H1 (cell line): ENCODE measurements around the gene TMEM52B. TPM values are rescaled to one million over a fixed set of nuclear protein-coding genes. Genes with fewer than 3 reads are reported as not detected.
"Not testable (repeated sequence)": the region's sequence is repeated elsewhere in the genome, so short reads cannot be mapped to it uniquely, and the experiment has no call there.

Experiments
- CTCF ChIA-PET: fragments of 300-600 bp; sonication (Branson Sonifier 250); formaldehyde crosslinking; loops from one replicate; lab custom pipeline; 2021; ENCODE audit not compliant: partially characterized antibody; lab: Charles Lee
- POLR2A ChIA-PET: fragments of 300-600 bp; sonication (Branson Sonifier 250); formaldehyde crosslinking; loops from one replicate; lab custom pipeline; 2021; ENCODE audit warnings: inconsistent platforms; ENCODE audit not compliant: partially characterized antibody; lab: Charles Lee
- DNase-seq, 2 experiments: peaks; one replicate each; pipeline versions ENCODE4 v3.0.0 to v3.0.0-alpha.2; 2010 to 2022; ENCODE audit warnings: low spot score in 2 of 2, low read depth in 1 of 2, mixed read lengths in 1 of 2
- FAIRE-seq: peaks from 2 replicates; lab custom pipeline; 2011; peaks lifted over from hg19 to GRCh38; lab: Jason Lieb, UNC
- H2AFZ ChIP-seq: 2 replicates; pipeline ENCODE4 v1.8.1; 2012; ENCODE audit warnings: low read length, inconsistent platforms
- H2AK5ac ChIP-seq: 2 replicates; pipeline ENCODE4 v1.6.1; 2013; ENCODE audit warnings: low read depth, low read length
- H2BK120ac ChIP-seq: replicated peaks from 2 replicates; pipeline ENCODE3; 2013; ENCODE audit warnings: low read depth, low read length, inconsistent platforms
- H2BK12ac ChIP-seq: 2 replicates; pipeline ENCODE4 v1.6.1; 2013; ENCODE audit warnings: low read depth, low read length
- H2BK15ac ChIP-seq: 2 replicates; pipeline ENCODE4 v1.6.1; 2013; ENCODE audit warnings: low read length
- H2BK20ac ChIP-seq: 2 replicates; pipeline ENCODE4 v1.6.1; 2013; ENCODE audit warnings: low read length
- H2BK5ac ChIP-seq: 2 replicates; pipeline ENCODE4 v1.6.1; 2013; ENCODE audit warnings: low read depth, low read length
- H3K14ac ChIP-seq: 2 replicates; pipeline ENCODE4 v1.6.1; 2013; ENCODE audit warnings: inconsistent platforms; ENCODE audit not compliant: insufficient read length
- H3K18ac ChIP-seq: 2 replicates; pipeline ENCODE4 v1.6.1; 2013; ENCODE audit warnings: low read length; ENCODE audit errors: extremely low read depth
- H3K23ac ChIP-seq: 2 replicates; pipeline ENCODE4 v1.6.1; 2013; ENCODE audit warnings: inconsistent platforms; ENCODE audit not compliant: insufficient read length
- H3K23me2 ChIP-seq: 2 replicates; pipeline ENCODE4 v1.6.1; 2013; ENCODE audit warnings: low read depth, low read length
- H3K27ac ChIP-seq: 2 replicates; pipeline ENCODE4 v1.6.1; 2011; ENCODE audit warnings: low read depth, low read length, inconsistent platforms
- H3K27me3 ChIP-seq, 4 experiments: replicated peaks in 1 of 4; 1 replicate in 1 of 4; 2 replicates in 3 of 4; pipeline versions ENCODE4 v1.6.1 to v1.8.1; 2011 to 2013; ENCODE audit warnings: low read length in 3 of 4, mild to moderate bottlenecking in 3 of 4, inconsistent platforms in 2 of 4, mixed read lengths in 2 of 4, moderate library complexity in 1 of 4; ENCODE audit not compliant: control insufficient read depth in 3 of 4, insufficient read depth in 3 of 4; ENCODE audit errors: extremely low read depth in 1 of 4
- H3K36me3 ChIP-seq, 4 experiments: 2 replicates each; pipeline versions ENCODE4 v1.6.1 to v1.8.1; 2011 to 2013; ENCODE audit warnings: mild to moderate bottlenecking in 4 of 4, low read length in 3 of 4, moderate library complexity in 2 of 4, control low read depth in 1 of 4, inconsistent platforms in 1 of 4; ENCODE audit not compliant: insufficient read depth in 4 of 4, control insufficient read depth in 2 of 4
- H3K4ac ChIP-seq: replicated peaks from 2 replicates; pipeline ENCODE3; 2013; ENCODE audit warnings: low read length, low read depth, mixed read lengths, inconsistent platforms; ENCODE audit not compliant: insufficient read length
- H3K4me1 ChIP-seq, 4 experiments: replicated peaks in 1 of 4; 1 replicate in 1 of 4; 2 replicates in 3 of 4; pipeline versions ENCODE4 v1.6.1 to v1.8.1; 2011 to 2013; ENCODE audit warnings: low read length in 3 of 4, inconsistent platforms in 2 of 4, mixed read lengths in 1 of 4; ENCODE audit not compliant: insufficient read depth in 4 of 4, control insufficient read depth in 3 of 4
- H3K4me2 ChIP-seq, 2 experiments: 2 replicates each; pipeline versions ENCODE4 v1.6.1 to v1.8.1; 2011 to 2013; ENCODE audit warnings: low read depth in 2 of 2, low read length in 2 of 2, control low read depth in 1 of 2, inconsistent platforms in 1 of 2, mild to moderate bottlenecking in 1 of 2; ENCODE audit not compliant: insufficient read depth in 1 of 2
- H3K4me3 ChIP-seq, 4 experiments: fragments of 200-600, 300-600 bp in 1 of 4; sonication (generic), shearing (Covaris generic), sonication (Bioruptor Twin) in 1 of 4; 2 replicates each; pipeline versions ENCODE4 v1.5.1 to v1.8.1; 2011 to 2016; ENCODE audit warnings: low read length in 4 of 4, low read depth in 3 of 4, control low read depth in 2 of 4, inconsistent platforms in 2 of 4, mild to moderate bottlenecking in 2 of 4, mixed read lengths in 1 of 4, moderate library complexity in 1 of 4; ENCODE audit not compliant: insufficient read depth in 2 of 4; ENCODE audit errors: extremely low read depth in 1 of 4
- H3K56ac ChIP-seq: replicated peaks from 2 replicates; pipeline ENCODE3; 2013; ENCODE audit warnings: low read depth, mild to moderate bottlenecking, mixed read lengths, low read length, inconsistent platforms; ENCODE audit not compliant: insufficient read length
- H3K79me1 ChIP-seq: 2 replicates; pipeline ENCODE4 v1.6.1; 2013; ENCODE audit warnings: low read depth, low read length, control low read depth
- H3K79me2 ChIP-seq, 2 experiments: 2 replicates each; pipeline versions ENCODE4 v1.6.1 to v1.8.1; 2012 to 2013; ENCODE audit warnings: low read length in 2 of 2, mild to moderate bottlenecking in 2 of 2, inconsistent platforms in 1 of 2; ENCODE audit not compliant: insufficient read depth in 2 of 2, control insufficient read depth in 1 of 2
- H3K9ac ChIP-seq, 4 experiments: replicated peaks in 1 of 4; 1 replicate in 1 of 4; 2 replicates in 3 of 4; pipeline versions ENCODE4 v1.6.1 to v1.8.1; 2011 to 2013; ENCODE audit warnings: low read depth in 3 of 4, low read length in 3 of 4, control low read depth in 2 of 4, mild to moderate bottlenecking in 2 of 4, moderate library complexity in 2 of 4, inconsistent platforms in 1 of 4; ENCODE audit errors: extremely low read depth in 1 of 4
- H3K9me3 ChIP-seq, 2 experiments: 2 replicates each; pipeline versions ENCODE4 v1.6.1 to v1.8.1; 2012 to 2013; ENCODE audit warnings: mild to moderate bottlenecking in 2 of 2, moderate library complexity in 2 of 2, control low read depth in 1 of 2, inconsistent platforms in 1 of 2, low read depth in 1 of 2, low read length in 1 of 2, mixed read lengths in 1 of 2; ENCODE audit not compliant: insufficient read depth in 2 of 2
- H4K20me1 ChIP-seq, 2 experiments: replicated peaks in 1 of 2; 2 replicates each; pipeline versions ENCODE3 to v1.8.1; 2011 to 2013; ENCODE audit warnings: inconsistent platforms in 2 of 2, low read length in 2 of 2, mild to moderate bottlenecking in 1 of 2; ENCODE audit not compliant: insufficient read depth in 2 of 2, control insufficient read depth in 1 of 2
- H4K5ac ChIP-seq: 2 replicates; pipeline ENCODE4 v1.6.1; 2013; ENCODE audit warnings: low read length, low read depth, mixed read lengths, inconsistent platforms; ENCODE audit not compliant: insufficient read length
- H4K8ac ChIP-seq: 2 replicates; pipeline ENCODE4 v1.8.0; 2013; ENCODE audit warnings: mild to moderate bottlenecking, moderate library complexity, low read length, inconsistent platforms; ENCODE audit not compliant: insufficient read depth; ENCODE audit errors: extremely low read depth
- H4K91ac ChIP-seq: replicated peaks from 2 replicates; pipeline ENCODE3; 2013; ENCODE audit warnings: low read length, mixed read lengths, inconsistent platforms; ENCODE audit not compliant: insufficient read length
- WGBS, 2 experiments: shearing (Covaris generic) in 1 of 2; methylation state at CpG; one replicate each; pipeline versions ENCODE4 v1.1.6 to v1.1.7; 2013 to 2015; ENCODE audit warnings: low lambda C conversion rate in 2 of 2, mixed read lengths in 2 of 2, inconsistent platforms in 1 of 2, low coverage in 1 of 2, missing lambda C conversion rate in 1 of 2; ENCODE audit not compliant: insufficient replicate concordance in 2 of 2, insufficient coverage in 1 of 2, insufficient read length in 1 of 2; ENCODE audit errors: extremely low coverage in 1 of 2, missing lambda C conversion rate in 1 of 2; 5-methylcytosine and 5-hydroxymethylcytosine counted together
- polyA plus RNA-seq, 7 experiments: library from polyadenylated mRNA; depleted of rRNA in 3 of 7; stranded (reverse) in 5 of 7; unstranded in 2 of 7; fragments of >200 nt in 5 of 7; fragments of 200-250 nt in 2 of 7; gene quantifications; 1 replicate in 5 of 7; 2 replicates in 1 of 7; 4 replicates in 1 of 7; pipeline versions ENCODE4 v1.2.1 to v1.2.3, GENCODE V29; 2011 to 2013; ENCODE audit warnings: missing spikeins in 2 of 7, mixed read lengths in 2 of 7
- total RNA-seq: library from RNA; stranded (reverse); fragmentation: NEBNext Ultra II Directional; extraction: Animal tissue kit (Norgen Biotek cat#: 25700); gene quantifications from 2 replicates; pipeline ENCODE4 v1.2.1, GENCODE V29; 2021

The TMEM52B gene
- total and polyA plus RNA-seq, 2 of the 8 experiments (the other 6 are each of a cell fraction or from before 2014, with no cell fraction given), result not detected

DNA sequence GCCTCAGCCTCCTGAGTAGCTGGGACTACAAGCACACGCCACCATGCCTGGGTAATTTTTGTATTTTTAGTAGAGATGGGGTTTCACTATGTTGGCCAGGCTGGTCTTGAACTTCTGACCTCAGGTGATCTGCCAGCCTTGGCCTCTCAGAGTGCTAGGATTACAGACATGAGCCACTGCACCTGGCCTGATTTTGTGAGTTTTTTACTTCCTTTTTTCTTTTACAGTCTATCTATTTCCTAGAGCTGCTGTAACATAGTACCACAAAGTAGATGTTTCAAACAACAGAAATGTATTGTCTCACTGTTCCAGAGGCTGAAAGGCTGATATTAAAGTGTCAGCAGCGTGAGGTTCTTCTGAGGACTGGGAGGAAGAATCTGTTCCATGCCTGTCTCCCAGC, 25.7 kb downstream of the TMEM52B start:
- H2BK12ac ChIP-seq, H2AFZ ChIP-seq, H4K91ac ChIP-seq, H4K8ac ChIP-seq, H3K4ac ChIP-seq, FAIRE-seq, H3K4me1 ChIP-seq, H3K36me3 ChIP-seq, H2AK5ac ChIP-seq, H3K56ac ChIP-seq, H3K23me2 ChIP-seq, H3K27me3 ChIP-seq, H3K4me3 ChIP-seq, H2BK15ac ChIP-seq, H3K9me3 ChIP-seq, H4K5ac ChIP-seq, H3K18ac ChIP-seq, DNase-seq, H3K4me2 ChIP-seq, H3K9ac ChIP-seq, H3K79me2 ChIP-seq, H3K79me1 ChIP-seq, H3K14ac ChIP-seq, H2BK20ac ChIP-seq, H3K23ac ChIP-seq, H2BK120ac ChIP-seq, H2BK5ac ChIP-seq, H4K20me1 ChIP-seq, H3K27ac ChIP-seq: not testable (repeated sequence)
- WGBS, 2 experiments, result 85% methylated on average over 2 of the region's 2 CpGs; no CpG with 5 or more reads in 1 of the 2 experiments
- ChIA-PET POLR2A (interaction anchor here (0.8 to 2.4 kb wide), 2 partner anchors 9 to 51 kb away, joined by 3 to 6 read pairs; no protein-coding TSS in a partner anchor), CTCF (interaction anchor here (1.2 kb wide), 1 partner anchor 31 kb away, joined by 3 read pairs; no protein-coding TSS in a partner anchor)
